Superior temporal gyrus (tissue), 1 donor: ENCODE data around the gene MAGI2.
"Not testable (repeated sequence)": the region's sequence is repeated elsewhere in the genome, so short reads cannot be mapped to it uniquely, and the experiment has no call there.

Experiments used
- DNase-seq: peaks from one replicate; pipeline ENCODE4 v3.0.0-alpha.2; 2016; ENCODE audit errors: extremely low spot score

MAGI2 gene

DNA sequence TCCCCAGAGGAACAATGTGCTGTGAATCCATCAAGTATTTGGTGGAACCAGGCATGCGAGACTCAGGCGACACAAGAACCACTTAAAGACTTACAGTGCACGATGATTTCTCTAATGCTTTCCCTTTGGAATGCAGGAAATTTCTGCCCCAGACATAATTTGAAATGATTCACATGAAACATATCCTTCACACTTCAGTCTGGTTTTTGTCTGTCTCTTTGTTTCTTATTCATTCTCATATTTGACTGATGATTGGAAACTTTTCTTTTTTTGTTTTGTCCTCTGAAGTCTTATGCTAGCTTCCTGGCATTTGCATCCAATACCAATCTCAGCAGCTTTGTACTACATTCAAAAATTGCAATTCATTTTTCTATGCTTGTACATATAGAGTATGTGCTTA, 1152.1 kb downstream of the MAGI2 start:
- no peak for DNase-seq

DNA sequence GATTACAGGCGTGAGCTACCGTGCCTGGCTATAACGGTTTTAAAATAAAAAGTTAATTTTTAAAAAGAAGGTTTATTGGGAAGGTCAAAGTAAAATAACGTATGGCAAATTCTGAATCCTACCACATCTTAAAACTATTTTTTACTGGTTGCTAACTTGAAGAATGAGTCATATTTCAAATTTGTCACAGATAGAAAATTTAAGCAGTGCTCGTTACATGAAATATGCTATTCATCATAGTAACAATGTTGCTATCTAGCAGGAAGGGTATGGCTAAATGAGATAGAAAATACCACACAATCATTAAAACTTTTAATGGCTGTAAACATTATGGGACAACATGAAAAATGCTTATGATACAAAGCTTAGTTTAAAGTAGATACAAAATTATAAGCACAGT, 1154.4 kb downstream of the MAGI2 start:
- no peak for DNase-seq

DNA sequence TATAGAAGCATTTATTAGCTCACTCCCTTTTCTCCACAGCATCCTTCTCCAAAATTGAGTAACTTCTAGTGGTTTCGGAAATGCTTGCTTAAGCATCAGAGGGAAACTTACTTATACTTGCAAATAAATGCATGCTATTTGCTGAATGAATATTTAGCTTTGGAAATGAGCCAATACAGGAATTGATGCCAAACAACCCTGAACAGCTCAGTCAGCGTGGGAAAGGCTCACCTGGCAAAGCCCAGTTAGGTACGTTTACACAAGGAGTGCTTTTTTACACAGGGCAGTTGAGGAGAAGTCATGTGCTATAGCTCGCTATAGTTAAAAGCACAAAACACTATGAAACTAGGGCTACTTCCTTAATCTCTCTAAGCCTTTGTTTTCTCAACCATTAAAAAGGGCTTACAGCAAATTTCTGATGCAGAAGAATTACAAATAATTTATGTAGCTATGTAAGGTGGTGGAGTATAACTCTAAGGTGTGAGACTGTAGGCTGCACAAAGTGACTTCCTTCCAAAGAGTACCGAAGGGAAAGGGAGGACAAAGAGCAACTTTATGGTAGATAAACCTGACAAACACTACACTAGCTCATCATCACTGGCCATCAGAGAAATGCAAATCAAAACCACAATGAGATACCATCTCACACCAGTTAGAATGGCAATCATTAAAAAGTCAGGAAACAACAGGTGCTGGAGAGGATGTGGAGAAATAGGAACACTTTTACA, 1156.7 kb downstream of the MAGI2 start:
- DNase-seq = no peak

DNA sequence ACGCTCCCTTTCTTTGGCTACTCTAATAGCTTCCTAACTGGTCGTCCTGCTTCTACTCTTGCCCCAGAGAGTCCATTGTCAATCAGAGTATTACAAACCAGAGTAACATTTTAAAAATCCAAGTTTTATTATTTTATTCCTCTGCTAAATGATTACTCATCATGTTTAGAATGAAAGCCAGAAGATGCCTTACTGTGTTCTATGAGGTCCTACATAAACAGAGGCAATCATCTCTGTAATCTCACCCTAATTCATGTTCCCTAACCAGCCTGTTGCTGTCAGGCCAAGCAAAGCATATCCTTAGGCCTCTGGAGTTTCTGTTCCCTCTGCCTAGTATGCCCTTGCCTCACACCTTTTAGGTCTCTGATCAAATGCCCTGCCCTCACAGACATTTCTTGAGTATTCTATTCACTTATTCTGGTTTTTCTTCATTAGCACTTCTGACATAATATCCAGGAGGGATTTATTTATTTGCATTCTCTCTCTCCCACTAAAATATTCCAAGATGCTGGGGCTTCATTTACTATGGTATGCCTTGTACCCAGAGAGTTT, 1157.3 kb downstream of the MAGI2 start:
- DNase-seq = no peak

DNA sequence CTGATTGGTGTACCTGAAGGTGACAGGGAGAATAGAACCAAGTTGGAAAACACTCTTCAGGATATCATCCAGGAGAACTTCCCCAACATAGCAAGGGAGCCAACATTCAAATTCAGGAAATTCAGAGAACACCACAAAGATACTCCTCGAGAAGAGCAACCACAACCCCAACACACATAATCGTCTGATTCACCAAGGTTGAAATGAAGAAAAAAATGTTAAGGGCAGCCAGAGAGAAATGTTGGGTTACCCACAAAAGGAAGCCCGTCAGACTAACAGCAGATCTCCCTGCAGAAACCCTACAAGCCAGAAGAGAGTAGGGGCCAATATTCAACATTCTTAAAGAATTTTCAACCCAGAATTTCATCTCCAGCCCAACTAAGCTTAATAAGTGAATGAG, 1164.0 kb downstream of the MAGI2 start:
- not testable (repeated sequence) for DNase-seq

DNA sequence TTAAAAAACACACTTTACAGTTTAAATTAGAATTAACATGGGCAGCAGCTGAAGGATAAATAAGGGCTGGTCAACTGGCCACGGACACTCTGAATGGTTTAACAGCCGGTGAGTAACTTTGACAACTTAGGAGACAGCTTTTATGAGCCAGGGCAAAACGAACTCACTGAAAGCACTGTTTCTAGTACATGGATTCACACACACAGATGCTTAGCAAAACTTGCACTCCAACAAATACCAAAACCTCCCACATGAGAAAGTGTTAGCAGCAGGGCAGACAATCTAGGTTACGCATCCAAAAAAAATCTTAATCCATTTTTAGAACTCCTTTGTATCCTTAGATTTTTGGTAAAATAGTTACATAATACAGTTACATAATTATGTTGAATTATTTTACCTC, 1168.5 kb downstream of the MAGI2 start:
- DNase-seq = peak; percentile 64

DNA sequence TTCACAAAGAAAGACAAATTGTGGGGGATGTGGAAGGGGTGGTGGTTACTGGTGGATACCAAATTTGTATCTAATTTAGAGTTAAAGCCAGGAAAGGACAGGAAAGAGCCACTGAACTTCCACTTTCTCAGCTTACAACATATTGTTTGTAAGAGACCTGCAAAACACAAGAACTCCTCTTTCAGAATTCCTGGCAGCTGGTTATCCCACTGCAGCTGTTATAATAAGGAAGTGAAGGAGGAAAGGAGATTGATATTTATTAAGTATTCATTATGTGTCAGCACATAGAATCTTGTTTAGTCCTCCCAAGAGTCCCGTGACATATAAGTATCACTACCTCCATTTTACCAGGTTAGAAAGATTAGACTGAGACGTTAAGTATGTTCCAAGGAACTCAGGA, 1173.2 kb downstream of the MAGI2 start:
- DNase-seq = no peak

DNA sequence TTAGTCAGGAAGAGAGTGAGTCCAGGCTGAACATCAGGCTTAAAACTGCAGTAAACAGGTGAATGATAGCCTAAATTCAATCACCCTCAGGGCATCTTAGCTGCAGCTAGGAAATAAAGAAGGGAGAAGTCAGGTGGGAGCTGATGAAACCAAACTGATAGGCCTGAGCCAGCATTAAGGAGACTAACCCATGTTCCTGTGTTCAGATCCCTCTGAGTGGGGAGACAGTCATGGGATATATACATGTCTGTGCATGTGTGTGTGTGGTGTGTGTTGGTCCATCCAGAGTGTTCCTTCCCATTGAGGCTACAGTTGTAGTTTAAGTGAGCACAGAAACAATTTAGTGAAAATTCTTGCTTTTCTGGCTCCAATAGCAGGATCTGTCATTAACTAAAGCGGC, 1174.0 kb downstream of the MAGI2 start:
- DNase-seq = no peak

DNA sequence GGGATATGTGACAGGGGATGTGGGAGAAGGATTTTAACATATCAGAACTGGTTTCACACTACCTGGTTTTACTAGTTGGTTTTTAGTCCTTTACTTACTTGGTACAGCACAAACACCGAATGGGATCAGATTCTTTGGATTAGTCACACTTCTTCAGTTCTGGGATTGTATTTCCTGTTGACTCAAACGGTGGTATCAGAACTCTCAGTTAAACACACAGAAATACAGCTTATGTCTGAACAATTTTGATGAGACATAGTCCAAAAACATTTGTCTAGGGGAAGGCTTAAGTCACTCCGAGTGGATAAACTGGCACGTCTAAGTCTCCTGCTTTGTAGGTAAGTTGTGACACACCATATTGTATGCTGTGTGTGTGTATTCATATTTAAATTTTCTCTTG, 1174.4 kb downstream of the MAGI2 start:
- no peak for DNase-seq

DNA sequence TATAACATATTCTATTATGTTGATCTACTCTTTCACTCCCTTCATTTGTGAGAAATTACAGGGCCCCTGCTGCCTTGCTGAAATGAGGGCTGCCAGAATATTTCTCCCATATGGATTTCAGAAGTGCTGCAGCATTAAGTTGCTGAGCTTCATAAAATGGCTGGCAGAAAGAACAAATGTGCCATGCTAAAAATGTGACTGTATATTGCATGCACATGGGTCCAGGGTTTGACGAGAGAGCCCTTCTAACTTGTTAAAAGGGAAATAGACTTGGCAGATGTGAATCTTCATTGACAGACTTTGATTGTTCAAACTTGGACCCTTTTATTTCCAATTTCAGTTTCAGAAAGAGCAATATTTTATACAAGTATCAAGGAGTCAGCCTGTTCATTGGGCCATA, 1186.3 kb downstream of the MAGI2 start:
- DNase-seq = no peak

DNA sequence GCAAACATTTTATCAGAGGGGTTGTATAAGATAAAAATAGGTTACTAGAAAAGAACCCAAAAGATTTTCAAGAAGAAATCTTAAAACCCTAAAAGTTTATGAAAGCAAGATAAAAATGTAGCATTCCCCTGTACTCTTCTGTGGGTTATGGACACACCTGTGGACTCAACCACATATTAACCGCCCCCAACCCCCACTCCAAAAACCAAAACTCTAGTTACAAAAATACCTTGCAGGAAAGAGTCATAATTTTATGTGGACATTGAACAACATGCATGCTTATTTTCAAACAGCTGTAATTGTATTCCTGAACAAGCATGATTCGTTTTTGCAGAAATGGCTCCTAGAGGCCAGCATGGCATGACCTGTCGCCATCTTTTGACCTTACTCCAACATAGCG, 1188.0 kb downstream of the MAGI2 start:
- no peak for DNase-seq

DNA sequence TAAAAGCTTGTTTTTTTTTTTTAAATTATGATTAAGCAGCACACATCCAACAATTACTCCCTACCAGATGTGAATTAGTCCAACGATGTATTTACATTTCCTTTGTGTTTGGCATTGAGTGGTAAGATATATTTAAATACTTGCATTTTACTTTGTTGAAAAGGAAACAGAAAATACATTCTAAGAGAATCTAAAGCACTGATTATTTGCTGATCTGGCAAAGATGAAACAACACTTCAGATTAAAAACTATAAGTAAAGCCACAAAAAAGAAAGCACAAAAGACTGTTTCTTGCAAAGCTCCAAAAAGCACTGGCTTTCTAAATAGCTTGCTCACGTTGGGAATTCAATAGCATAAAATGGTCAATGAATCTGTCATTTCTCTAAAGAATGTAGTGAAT, 1188.4 kb downstream of the MAGI2 start:
- DNase-seq = no peak

DNA sequence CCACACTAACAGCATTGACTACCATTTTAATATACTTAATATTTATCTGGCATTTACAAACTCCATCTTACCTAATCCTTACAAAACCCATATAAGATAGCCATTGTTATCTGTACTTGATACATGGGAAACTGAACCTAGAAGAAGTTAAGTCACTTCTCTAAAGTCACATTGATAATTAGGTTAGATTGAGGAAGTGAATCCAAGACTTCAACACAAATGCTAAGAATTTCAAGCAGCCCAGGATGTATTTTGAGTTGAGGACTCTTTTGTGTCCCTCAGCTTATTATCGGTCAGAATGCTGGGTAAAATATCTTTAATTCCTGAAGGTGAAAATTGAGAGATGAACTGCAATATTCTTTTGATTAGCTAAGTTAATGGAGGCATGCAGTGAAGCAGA, 1189.4 kb downstream of the MAGI2 start:
- no peak for DNase-seq

DNA sequence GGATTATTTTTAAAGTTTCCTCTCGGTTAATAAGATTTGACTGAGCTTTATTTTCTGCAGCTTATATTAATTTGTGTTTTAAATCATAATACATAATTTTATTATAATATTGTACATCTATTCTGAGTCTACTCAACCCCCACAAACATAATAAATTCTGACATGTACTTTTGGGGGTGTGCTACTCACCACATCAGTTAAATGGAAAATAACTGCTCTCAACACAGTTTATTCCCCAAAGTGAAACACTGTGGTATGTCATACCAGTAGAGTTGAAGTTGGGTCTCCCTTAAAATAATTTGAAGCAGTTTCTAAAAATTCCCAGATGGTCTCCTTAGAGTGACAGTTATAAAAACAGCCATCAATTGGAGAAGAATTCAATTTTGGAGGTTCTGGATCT, 1191.7 kb downstream of the MAGI2 start:
- DNase-seq = no peak

DNA sequence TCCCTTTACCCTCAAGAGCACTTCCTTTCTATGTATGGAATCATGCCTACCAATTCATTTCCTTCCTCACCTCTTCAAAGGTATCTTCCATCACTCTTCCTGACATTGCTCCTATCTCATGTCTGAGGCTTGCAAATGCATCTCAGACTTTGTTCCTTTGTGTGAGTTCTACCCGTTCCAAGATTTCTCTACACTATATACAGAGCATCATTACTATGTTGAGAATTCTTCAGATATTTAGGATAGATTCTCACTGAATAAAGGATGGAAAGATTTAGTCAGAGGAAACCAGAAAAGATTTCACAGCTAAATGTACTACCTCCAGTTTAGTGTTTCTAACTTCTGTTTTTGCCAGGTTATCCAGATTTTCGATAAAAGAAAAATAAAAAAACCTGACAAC, 1192.2 kb downstream of the MAGI2 start:
- DNase-seq = no peak

DNA sequence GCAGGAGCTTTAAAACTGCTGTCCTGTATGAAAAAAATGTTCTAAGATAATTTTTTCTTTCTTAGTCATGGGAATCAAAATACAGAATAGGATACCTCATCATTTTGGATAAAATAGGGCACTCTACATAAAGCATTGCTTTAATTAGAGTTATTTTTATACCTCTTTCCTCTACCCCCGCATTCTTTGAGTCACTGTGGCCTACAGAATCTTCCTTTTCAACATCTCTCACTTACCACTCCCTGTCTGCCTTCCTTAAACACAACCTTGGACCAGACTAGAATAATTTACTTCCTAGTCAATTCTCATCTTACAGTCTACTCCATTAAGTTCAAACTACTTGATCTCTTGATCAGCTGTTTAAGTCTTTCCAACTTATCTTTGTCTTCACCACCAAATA, 1192.6 kb downstream of the MAGI2 start:
- DNase-seq = peak; percentile 54

DNA sequence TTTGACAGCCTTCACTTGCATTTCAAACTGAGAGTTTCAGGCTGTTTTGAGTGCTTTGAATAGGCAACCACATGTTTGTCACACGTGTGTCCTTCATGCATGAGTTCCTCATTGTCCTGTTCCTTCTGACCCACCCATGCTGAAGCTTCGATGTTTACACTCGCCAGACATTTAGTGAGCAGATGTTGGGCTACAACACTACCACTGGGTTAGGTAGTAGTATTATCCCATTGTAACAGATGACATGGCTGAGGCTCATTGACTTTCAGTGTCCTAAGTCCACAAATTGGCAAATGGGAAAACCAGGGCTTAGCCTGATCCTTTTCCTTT, 1198.8 kb downstream of the MAGI2 start:
- no peak for DNase-seq

DNA sequence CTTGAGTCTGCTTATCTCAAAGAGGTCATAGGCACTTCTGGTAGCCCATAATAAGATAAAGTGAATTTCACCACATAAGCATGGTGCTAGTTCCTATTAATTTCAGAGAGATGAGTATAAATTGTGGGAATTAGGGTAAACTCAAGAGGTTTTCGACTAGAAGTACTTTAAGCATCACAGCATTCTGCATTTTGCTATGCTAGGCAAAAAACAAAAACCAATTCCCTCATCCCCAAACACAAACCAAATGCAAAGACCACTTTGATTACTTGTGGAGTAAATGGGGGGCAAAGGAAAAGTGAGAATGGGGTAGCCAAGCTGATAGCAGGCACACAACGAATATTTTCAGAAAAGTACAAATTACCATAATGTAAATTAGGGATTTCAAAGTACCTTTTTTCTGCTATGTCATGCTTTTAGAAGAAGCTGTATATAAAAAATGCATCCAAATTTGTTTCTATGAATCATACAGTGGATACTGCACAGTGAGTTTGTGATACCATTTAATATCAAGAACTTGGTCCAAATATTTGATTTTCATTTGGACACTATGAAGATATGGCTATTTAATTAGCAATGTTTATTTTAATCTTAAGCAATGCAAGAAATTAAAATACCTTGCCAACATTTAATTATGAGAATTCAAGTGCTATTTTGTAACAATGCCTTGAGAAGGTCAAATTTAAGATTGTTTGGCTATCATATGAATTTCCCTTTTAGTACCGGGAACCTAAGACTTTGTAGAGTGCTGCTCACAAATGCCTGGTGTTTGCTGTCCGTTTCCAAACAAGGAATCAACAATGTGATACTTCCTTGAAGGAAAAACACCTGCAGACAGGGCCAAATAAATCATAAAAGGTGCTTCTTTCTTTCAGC, 1199.4 kb downstream of the MAGI2 start:
- DNase-seq = no peak

DNA sequence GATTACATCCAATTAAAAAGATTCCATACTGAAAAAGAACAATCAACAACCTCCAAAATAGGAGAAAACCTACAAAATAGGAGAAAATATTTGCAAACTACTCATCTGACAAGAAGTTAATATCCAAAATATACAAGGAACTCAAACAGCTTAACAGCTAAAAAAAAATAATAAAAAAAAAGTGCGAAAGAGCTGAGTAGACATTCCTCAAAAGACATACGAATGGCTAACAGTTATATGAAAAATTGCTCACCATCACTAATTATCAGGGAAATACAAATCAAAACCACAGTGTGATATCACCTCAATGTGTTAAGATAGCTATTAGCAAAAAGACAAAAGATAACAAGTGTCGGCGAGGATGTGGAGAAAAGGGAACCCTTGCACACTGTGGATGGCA, 1204.6 kb downstream of the MAGI2 start:
- DNase-seq = no peak

DNA sequence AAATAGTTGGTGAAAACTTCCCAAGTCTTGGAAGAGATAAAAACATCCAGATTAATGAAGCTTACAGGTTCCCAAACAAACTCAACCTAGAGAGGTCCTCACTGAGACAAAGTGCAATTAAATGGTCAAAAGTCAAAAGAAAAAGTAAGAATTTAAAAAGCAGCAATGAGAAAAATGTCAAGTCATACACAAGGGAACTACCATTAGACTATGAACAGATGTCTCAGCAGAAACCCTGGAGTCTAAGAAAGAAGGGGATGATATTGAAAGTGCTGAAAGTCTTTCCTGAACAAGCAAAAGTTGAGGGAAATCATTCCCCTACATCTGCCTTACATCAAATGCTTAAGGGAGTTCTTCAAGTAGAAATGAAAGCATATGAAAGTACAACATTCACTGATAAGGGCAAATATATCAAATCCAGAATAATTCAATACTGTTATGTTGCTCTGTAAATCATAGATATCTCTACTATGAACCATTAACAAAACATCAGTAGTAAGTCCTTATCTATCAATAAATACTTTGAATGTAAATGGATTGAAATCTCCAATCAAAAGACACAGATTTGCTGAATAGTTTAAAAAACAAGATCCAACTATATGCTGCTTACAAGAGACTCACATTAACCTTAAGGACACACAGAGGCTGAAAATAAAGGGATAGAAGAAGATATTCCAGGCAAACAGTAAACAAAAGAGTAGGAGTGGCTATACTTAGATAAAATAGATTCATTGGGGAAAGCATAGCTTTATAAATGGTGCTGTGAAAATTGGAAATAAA, 1205.4 kb downstream of the MAGI2 start:
- DNase-seq = no peak

DNA sequence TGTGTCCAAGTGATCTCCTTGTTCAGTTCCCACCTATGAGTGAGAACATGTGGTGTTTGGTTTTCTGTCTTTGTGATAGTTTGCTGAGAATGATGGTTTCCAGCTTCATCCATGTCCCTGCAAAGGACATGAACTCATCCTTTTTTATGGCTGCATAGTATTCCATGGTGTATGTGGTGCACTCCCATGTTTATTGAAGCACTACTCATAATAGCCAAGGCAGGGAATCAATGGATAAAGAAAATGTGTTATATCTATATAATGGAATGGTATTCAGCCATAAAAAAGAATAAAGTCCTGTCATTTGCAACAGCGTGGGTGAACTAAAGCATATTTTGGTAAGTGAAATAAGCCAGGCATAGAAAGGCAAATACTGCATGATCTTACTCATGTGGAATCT, 1213.3 kb downstream of the MAGI2 start:
- not testable (repeated sequence) for DNase-seq

DNA sequence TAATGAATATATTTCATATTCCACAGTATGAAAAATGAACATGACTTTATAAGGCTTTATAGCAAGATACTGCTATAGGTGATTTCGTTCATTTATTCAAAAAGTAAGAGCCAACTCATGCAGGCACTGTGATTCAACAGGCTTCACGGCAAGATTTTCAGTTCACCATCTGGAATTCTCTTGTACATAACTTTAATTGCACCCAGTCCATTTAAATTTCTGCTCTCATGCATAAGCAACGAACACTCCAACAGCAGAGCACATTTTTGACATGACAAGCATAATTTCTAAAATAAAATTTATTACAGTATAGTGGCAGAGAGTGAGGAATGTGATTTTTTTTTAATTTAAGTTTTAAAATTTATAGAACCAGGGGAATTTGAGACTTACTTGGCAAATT, 1218.8 kb downstream of the MAGI2 start:
- DNase-seq = no peak
